COLO668 (cell line): ENCODE results near the gene ANXA3.
A peak's percentile ranks its signal among the peaks of the same experiment; 100 is the strongest.
"Not testable (repeated sequence)": the region's sequence is repeated elsewhere in the genome, so short reads cannot be mapped to it uniquely, and the experiment has no call there.

ENCODE experiments used
- DNase-seq: peaks from one replicate; lab custom pipeline; 2025; ENCODE audit not compliant: unreplicated experiment; lab: John Stamatoyannopoulos, UW

The ANXA3 gene

DNA sequence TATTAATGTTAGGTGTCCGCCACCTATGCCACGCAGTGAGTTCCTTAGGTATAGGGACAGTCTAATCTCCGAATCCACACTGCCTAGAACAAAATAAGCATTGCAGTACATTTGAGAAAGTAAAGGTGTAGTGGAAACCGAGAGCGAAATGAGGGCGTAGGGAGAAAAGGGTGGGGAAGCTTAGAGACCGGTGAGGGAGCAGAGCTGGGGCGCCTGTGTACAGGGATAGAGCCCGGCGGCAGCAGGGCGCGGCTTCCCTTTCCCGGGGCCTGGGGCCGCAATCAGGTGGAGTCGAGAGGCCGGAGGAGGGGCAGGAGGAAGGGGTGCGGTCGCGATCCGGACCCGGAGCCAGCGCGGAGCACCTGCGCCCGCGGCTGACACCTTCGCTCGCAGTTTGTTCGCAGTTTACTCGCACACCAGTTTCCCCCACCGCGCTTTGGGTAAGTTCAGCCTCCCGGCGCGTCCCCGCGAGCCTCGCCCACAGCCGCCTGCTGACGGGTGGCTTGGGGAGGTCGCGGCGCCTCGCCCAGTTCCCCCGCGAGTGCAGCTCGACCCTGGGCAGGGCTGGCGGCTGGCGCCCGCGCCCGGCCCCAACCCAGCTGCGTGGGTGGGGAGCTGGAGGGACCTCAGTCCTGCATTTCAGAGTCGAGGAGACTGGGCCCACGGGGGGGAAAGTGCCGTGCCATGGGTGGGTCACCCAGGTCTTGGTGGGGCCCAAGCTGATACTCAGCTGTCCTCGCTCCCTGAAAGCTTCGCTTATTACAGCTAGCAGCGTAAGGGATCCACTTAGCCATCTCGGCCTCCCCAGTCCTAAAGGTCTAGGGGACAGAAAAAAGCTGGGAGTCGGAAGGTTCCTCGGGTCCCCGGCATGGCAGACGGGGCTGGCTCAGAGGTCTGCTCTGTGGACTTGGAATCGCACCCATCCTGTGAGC, at the start of gene ANXA3:
TSS of gene ANXA3 (plus strand) at position 351 of the 932 bp plus-strand sequence. CDS start 2,704 bp downstream, outside the sequence.
- peak; percentile 76 for DNase-seq

GRCh38 chr4:78506260-78506659, 45.3 kb upstream of the ANXA3 start:
- DNase-seq = not testable (repeated sequence)

DNA sequence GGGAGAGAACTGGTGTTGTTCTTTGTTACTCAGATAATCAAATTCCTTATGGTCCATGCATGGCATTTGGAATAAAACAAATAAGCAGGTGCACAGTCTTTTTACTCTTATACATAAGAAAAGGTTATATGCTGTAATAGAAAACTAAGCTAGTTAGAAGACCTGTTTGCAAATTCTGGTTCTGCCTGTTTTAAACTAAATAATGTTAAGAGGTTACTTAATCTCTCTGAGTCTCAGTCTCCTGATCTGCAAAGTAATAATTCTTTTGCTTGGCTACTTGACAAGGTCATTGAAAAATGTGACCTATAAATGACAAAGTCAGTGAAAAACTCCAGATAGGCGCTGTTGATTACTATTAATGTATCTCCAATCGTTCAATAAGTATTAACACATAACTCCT, 42.5 kb upstream of the ANXA3 start:
- DNase-seq = no peak

DNA sequence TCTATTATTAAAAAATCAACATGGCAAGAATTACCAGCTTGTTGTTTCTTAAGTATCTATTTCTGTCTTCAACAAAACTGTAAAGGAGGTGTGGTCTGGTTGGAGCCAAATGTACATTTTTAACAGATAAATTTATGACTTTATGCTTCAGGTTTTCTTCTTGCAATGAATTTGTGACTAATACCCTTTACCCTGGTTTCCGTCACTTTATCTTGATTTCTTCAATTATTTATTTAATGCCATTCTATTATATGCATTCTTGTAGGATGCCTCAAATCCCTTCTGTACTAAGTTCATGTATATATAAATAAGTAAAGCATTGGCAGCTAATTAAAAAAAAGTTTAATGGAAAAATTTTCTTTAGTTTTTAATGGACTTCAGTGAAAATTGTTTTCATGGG, 41.5 kb upstream of the ANXA3 start:
- DNase-seq = no peak

DNA sequence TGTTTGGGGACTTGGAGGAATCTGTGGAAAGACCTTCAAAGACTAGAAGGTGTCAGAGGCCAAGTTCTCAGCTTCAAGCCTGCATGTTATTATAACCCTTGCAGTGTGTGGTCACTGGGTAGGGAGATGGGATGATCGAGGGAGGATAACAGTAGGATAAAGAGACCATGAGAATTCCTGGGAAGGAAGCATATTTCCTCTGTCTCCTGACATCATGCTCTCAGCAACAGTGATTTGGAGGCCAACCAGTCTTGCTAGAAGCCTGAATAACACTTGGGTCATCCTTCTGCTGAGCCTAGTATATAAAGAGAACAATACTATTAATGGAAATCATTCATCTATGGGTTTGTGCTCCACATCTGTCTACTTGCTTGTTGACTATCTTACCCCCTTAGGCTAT, 40.9 kb upstream of the ANXA3 start:
- DNase-seq = no peak

GRCh38 chr4:78512357-78512920, 39.1 kb upstream of the ANXA3 start:
- DNase-seq = no peak

GRCh38 chr4:78513411-78513975, 38.1 kb upstream of the ANXA3 start:
- DNase-seq = no peak

GRCh38 chr4:78517050-78517652, 34.4 kb upstream of the ANXA3 start:
- no peak for DNase-seq

GRCh38 chr4:78518561-78518960, 33.0 kb upstream of the ANXA3 start:
- no peak for DNase-seq

DNA sequence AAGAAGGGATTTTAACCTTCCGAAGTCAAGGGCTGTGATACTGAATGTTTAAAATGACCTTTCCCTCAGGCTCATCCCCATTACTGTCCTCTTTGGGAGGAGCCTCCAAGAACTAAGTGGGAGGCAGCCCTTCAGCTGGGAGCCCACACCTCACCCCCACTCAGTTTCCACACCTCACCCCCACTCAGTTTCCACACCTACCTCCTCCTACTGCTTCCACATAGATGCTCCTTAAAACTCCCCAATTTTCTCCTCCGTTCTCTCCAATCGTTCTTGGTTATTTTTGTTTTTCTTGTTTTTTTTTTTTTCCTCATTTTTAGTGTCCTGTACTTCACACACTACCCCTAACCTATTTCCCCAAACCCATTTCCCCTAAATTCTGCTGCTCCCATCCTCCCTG, 31.6 kb upstream of the ANXA3 start:
- DNase-seq = no peak

DNA sequence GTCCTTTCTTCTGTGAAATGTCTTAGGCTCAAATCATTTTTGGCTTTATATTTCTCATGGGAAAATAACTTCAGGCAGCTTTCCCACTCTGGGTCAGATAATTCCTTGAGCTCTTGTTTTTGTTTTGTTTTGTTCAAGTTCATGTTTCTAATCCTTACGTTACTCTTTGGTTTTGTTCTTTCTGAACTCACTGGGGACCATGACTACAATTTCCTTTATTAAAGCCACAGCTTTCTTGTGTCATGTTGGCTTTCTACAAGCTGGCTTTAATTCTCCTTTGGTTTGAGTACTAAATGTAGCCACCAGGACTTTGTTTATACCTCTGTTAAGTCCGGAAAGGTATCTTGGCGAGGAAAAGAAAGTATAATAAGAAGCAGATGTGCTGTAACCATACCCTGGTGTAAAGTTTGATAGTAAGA, 30.8 kb upstream of the ANXA3 start:
- DNase-seq = no peak

GRCh38 chr4:78524009-78524408, 27.6 kb upstream of the ANXA3 start:
- DNase-seq = no peak

GRCh38 chr4:78525559-78525958, 26.0 kb upstream of the ANXA3 start:
- DNase-seq = no peak

DNA sequence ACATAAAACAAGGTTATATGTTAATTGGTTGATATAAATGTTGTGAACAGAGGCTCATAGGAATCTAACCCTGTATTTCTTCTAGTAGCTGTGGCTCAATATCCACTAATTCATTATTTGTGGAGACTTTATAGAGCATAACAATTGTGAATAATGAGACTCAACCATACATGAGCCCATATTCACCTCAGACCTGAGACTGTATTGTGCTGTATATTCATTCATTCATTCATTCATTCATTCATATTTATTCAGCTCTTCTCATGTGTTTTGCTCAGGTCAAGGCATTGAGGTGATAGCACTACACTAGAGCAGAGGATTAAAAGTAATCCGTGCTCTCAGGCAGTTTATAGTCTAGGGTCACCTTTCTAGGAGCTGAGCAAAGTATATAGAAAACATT, 24.5 kb upstream of the ANXA3 start:
- no peak for DNase-seq

GRCh38 chr4:78527555-78527954, 24.0 kb upstream of the ANXA3 start:
- no peak for DNase-seq

DNA sequence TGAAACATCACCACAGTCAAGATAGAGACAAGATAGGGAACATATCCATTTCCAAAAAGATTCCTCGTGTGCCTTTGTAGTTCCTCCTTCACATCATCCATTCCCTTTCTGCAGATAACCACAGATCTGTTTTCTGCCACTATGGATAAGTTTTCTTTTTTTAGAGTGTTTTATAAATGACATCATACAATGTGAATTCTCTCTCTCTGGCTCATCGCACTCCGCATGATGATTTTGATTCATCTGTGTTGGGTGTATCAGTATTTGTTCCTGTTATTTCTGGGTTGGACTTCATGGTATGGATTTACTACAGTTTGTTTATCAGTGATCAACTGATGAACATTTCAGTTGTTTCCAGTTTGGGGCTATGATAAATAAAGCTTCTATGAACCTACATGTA, 23.2 kb upstream of the ANXA3 start:
- DNase-seq = no peak

DNA sequence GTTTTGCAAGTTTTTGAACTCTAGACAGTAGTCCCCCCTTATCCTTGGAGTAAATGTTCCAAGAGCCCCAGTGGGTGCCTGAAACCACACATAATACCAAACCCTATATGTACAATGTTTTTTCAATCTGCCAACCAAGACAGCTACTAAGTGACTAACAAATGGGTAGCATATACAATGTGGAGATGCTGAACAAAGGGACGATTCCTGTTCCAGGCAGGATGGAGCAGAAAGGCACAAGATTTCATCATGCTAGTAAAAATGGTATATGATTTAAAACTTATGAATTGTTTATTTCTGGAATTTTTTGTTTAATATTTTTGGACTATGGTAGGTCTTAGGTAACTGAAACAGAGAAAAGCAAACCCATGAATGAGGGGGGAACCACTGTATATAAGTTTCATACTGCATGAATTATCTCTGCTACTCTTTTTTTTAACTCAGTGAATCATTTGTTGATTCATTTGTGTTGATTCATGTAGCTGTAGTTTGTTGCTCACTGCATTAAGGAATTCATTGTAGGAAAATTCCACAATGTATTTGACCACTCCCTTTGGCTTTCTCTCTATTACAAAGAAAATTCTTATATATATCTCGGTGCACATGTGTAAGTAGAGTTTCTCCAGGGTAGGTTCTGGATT, 21.9 kb upstream of the ANXA3 start:
- DNase-seq = no peak

DNA sequence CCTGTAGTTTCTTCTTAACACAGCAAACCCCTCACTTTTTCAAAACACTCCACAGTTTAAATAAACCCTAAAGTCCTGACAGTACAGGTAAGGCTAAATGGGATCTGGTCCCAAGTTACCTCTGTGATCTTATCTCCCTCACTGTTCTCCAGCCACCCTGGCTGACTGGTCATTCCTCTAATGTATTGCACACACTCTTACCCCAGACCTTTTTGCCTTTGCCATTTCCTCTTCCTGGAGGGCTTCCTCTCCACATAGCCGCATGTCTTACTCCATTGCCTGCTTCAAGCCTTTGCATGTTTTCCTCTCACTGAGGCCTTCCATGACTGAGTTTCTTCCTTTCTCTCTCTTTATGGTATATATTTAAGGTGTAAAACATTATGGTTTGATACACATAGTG, 19.5 kb upstream of the ANXA3 start:
- DNase-seq = no peak

DNA sequence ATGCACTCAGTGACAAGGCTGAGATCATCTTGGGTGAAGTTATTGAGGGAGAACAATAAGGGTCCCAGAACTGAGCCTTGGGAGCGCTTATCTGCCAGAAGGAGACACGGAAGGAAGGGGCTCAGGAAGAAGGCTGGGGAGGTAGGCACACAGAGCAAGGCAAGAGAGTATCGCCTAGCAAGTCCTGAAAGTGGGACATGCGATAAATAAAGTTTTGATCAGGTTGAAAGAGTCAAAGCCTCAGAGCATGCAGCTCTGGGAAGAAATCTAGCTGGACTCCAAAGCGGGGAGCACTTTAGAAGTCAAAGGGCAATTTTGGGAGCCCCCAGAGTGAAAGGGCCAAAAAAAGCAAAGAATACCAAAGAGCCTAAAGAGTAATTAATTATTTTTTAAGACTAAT, 17.7 kb upstream of the ANXA3 start:
- no peak for DNase-seq

GRCh38 chr4:78534286-78534955, 17.1 kb upstream of the ANXA3 start:
- DNase-seq = no peak

DNA sequence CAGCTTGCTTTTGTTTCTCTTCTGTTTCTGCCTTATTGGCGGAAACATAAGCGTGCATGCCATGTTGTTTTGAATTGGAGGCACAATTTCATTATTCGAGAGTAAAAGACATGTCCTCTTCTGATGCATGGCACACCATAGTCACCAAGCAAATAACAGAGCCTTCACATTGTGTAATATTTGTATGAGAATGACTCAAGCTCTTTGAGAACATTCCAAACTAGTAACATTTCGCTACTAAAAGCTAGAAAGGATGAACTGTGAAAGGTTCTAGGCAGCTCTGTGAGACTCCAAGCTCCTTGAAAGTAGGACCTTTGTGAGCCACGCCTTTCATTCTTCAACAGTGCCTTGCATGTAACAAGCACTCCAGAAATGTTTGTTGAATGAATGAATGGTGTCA, 9.2 kb upstream of the ANXA3 start:
- no peak for DNase-seq
